ENCODE results near the gene GLYR1.

Gene GLYR1

GRCh38 chr16:4846503-4846900 lies 586 bp downstream of the GLYR1 start:
- DNase-seq = no peak

GRCh38 chr16:4840984-4841383 lies 6.1 kb downstream of the GLYR1 start:
- no peak for DNase-seq

GRCh38 chr16:4839942-4840341 lies 7.1 kb downstream of the GLYR1 start:
- DNase-seq = no peak

GRCh38 chr16:4837733-4838501 lies 9.2 kb downstream of the GLYR1 start:
- no peak for DNase-seq

GRCh38 chr16:4836727-4837126 lies 10.4 kb downstream of the GLYR1 start:
- DNase-seq = no peak

GRCh38 chr16:4833584-4833983 lies 13.5 kb downstream of the GLYR1 start:
- no peak for DNase-seq

GRCh38 chr16:4832698-4833343 lies 14.3 kb downstream of the GLYR1 start:
- DNase-seq = no peak

- DNase-seq = no peak
Observed at GRCh38 chr16:4831616-4832015, 15.5 kb downstream of the GLYR1 start.

GRCh38 chr16:4830408-4830807 lies 16.7 kb downstream of the GLYR1 start:
- DNase-seq = no peak

- DNase-seq = no peak
Observed at GRCh38 chr16:4828567-4829321, 18.3 kb downstream of the GLYR1 start.

GRCh38 chr16:4826980-4827379 lies 20.1 kb downstream of the GLYR1 start:
- DNase-seq = no peak

- DNase-seq = no peak
Observed at GRCh38 chr16:4826526-4826925, 20.6 kb downstream of the GLYR1 start.

GRCh38 chr16:4825196-4825595 lies 21.9 kb downstream of the GLYR1 start:
- DNase-seq = no peak

GRCh38 chr16:4820652-4821051 lies 26.4 kb downstream of the GLYR1 start:
- no peak for DNase-seq

- DNase-seq = no peak
Observed at GRCh38 chr16:4814542-4815173, 32.4 kb downstream of the GLYR1 start.

GRCh38 chr16:4814046-4814445 lies 33.0 kb downstream of the GLYR1 start:
- no peak for DNase-seq

GRCh38 chr16:4813251-4814003 lies 33.7 kb downstream of the GLYR1 start:
- DNase-seq = no peak

- no peak for DNase-seq
Observed at GRCh38 chr16:4811773-4812172, 35.3 kb downstream of the GLYR1 start.

- DNase-seq = no peak
Observed at GRCh38 chr16:4811242-4811641, 35.8 kb downstream of the GLYR1 start.

- no peak for DNase-seq
Observed at GRCh38 chr16:4806280-4806679, 40.8 kb downstream of the GLYR1 start.

- no peak for DNase-seq
Observed at GRCh38 chr16:4805231-4805630, 41.9 kb downstream of the GLYR1 start.

GRCh38 chr16:4803898-4804762 lies 43.0 kb downstream of the GLYR1 start:
- DNase-seq = no peak
